RWPE1 (cell line): ENCODE results near the gene MIAT.

Source experiments
- CTCF ChIA-PET: fragments of 350-600 bp; sonication (Branson Sonifier 250); formaldehyde crosslinking; extraction: SDS; loops from one replicate; lab custom pipeline; 2021; lab: Yijun Ruan, JAX
- POLR2A ChIA-PET: fragments of 400-600 bp; formaldehyde crosslinking; extraction: SDS; loops from one replicate; lab custom pipeline; 2020; ENCODE audit warnings: antibody characterized with exemption; ENCODE audit not compliant: low non-redundant PET; lab: Yijun Ruan, JAX
- DNase-seq: peaks from one replicate; pipeline ENCODE4 v3.0.0; 2012; ENCODE audit warnings: low spot score
- H3K27ac ChIP-seq: fragments of 450-650 bp; 2 replicates; pipeline ENCODE4 v1.5.1; 2017
- CTCF ChIP-seq: fragments of 450-650 bp; conservative IDR thresholded peaks from 2 replicates; pipeline ENCODE4 v1.5.1; 2017; ENCODE audit warnings: low read depth, mild to moderate bottlenecking

Gene MIAT

GRCh38 chr22:26715392-26715936, 58.1 kb downstream of the MIAT start:
- DNase-seq, result no peak
- CTCF ChIA-PET, result no interaction called here
- no peak for TF ChIP-seq CTCF
- no peak overlapping the region for H3K27ac ChIP-seq
- POLR2A ChIA-PET, result no interaction called here

DNA sequence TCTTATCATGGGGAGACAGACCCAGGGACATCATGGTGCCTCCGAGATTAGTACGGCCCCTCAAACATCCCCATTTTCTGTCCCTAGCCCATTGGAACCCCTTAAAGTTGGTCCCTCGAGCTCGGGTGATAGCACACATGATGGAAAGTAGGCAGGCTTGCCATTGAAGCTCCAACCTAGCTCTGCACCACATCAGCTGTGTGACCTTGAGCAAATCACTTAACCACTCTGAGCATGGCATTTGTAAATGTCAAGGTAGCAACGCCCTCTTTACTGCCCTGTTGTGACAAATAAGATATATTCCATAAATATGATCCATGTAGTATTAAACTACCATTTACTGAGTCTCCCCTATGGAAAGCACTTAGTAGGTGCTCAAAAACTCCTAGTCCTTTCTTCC, 61.1 kb downstream of the MIAT start:
- POLR2A ChIA-PET, result no interaction called here
- CTCF ChIA-PET, result no interaction called here
- H3K27ac ChIP-seq, result no peak overlapping the region; the same call in 1 of the 2 replicates
- no peak for DNase-seq
- TF ChIP-seq CTCF, result no peak

- TF ChIP-seq CTCF, result no peak
- H3K27ac ChIP-seq, result peak overlapping the region; percentile 37; the same call in 1 of the 2 replicates
- ChIA-PET CTCF (no interaction called here), POLR2A (no interaction called here)
- no peak for DNase-seq
Measured at GRCh38 chr22:26718905-26719304, 61.5 kb downstream of the MIAT start.

DNA sequence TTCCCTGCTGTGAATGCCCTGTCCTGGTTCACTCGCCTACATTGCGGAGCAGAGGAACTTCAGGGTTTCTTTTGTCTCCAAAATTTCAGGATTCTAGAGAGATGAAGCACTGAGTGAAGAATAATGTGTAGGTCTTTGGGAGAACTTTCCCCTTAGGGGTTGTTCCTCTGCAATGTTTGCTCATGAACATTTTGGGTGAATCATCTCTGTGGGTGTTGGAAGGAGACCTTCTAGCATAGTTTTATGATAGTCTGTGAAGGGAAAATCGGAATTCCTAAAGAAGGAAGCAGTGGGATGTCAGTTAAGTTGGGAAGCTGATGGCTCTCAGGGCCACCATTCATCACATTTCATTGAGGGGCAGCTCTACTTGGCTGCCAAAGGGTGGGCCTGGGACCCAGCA, 64.8 kb downstream of the MIAT start:
- TF ChIP-seq CTCF, result no peak
- POLR2A ChIA-PET, result no interaction called here
- CTCF ChIA-PET, result no interaction called here
- peak; percentile 6 for DNase-seq
- H3K27ac ChIP-seq, result no peak overlapping the region

- CTCF ChIA-PET, result no interaction called here
- no peak overlapping the region for H3K27ac ChIP-seq
- TF ChIP-seq CTCF, result no peak
- POLR2A ChIA-PET, result no interaction called here
- no peak for DNase-seq
Measured at GRCh38 chr22:26724414-26724813, 67.0 kb downstream of the MIAT start.

DNA sequence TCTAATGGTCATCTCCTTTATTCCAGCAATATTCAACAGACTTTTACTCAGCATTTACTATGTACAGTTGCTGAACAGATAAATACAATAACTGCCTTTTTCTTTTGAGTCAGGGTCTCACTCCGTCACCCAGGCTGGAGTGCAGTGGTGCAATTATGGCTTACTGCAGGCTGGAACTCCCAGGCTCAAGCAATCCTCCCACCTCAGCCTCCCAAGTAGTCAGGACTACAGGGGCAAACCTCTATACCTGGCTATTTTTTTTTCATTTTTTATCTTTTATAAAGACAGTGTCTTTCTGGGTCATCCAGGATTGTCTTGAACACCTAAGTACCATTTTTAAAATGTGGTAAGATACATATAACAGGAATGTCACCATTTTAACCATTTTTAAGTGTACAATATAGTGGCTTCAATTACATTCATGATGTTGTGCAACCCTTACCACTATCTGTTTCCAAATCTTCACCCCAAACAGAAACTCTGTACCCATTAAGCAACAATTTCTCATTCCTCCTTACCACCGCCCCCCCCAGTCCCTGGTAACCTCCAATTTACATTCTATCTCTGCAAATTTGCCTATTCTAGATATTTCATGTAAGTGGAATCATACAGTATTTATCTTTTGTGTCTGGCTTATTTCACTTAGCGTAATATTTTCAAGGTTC, 67.8 kb downstream of the MIAT start:
- POLR2A ChIA-PET, result no interaction called here
- TF ChIP-seq CTCF, result no peak
- H3K27ac ChIP-seq, result no peak overlapping the region
- DNase-seq, result no peak
- CTCF ChIA-PET, result no interaction called here
